ENCODE measurements around the gene RTP5. TPM values are rescaled to one million over a fixed set of nuclear protein-coding genes. Genes with fewer than 3 reads are reported as not detected.

Gene RTP5
- total and polyA plus RNA-seq, 2 of the 8 experiments (the other 6 are each of a cell fraction or from before 2014, with no cell fraction given), result not detected

DNA sequence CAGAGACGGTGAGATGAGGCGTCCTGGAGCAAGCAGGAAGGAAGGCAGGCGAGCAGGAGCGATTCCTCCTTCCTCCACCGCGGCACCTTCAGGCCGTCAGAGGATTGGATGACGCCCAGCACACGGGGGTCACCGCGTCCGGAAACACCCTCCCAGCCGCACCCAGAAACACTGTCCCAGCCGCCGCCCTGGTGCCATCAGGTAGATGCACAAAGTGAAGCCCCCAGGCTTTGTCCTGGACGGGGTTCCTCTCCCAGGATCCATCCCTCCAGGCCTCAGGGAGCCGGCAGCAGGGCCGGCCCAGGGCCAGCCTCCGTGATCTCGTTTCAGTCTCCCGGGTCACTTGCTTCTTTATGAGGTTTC is 31.5 kb downstream of the RTP5 start:
- POLR2A ChIA-PET (ENCODE audit: partially characterized antibody), result no interaction called here
- peak in 1 of 2 experiments; percentile 42 for DNase-seq (ENCODE audit: low read depth in 1 of 2, low spot score in 2 of 2)
- CTCF ChIA-PET (ENCODE audit: partially characterized antibody), result interaction anchor here (0.8 kb wide), 1 partner anchor 91 kb away, joined by 3 read pairs; no protein-coding TSS in a partner anchor
- TF ChIP-seq EZH2 (IDR thresholded peaks at IDR 0.05; ENCODE audit: low read depth, low read length, severe bottlenecking) (no peak), SP1 (IDR thresholded peaks at IDR 0.05; ENCODE audit: low read depth, low read length) (no peak), SAP30 (IDR thresholded peaks at IDR 0.05; ENCODE audit: insufficient read depth, insufficient replicate concordance, low read length) (no peak), CTBP2 (IDR thresholded peaks at IDR 0.05; ENCODE audit: borderline replicate concordance, insufficient read depth, insufficient read length, low read length) (no peak)
- TF ChIP-seq, protein P1, sequence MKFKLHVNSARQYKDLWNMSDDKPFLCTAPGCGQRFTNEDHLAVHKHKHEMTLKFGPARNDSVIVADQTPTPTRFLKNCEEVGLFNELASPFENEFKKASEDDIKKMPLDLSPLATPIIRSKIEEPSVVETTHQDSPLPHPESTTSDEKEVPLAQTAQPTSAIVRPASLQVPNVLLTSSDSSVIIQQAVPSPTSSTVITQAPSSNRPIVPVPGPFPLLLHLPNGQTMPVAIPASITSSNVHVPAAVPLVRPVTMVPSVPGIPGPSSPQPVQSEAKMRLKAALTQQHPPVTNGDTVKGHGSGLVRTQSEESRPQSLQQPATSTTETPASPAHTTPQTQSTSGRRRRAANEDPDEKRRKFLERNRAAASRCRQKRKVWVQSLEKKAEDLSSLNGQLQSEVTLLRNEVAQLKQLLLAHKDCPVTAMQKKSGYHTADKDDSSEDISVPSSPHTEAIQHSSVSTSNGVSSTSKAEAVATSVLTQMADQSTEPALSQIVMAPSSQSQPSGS (IDR thresholded peaks at IDR 0.05; ENCODE audit: low read length), result no peak
- Histone ChIP-seq H2BK5ac (ENCODE audit: low read depth, low read length) (peak overlapping the region; percentile 60; the same call in 1 of the 2 replicates), H3K56ac (replicated peaks; ENCODE audit: insufficient read length, low read depth, low read length) (no peak overlapping the region), H3K79me2 (ENCODE audit: control insufficient read depth in 1 of 2, insufficient read depth in 2 of 2, low read length in 2 of 2) (no peaks in the 10 kb centered on the region), H3K23me2 (ENCODE audit: low read depth, low read length) (peaks cover 14% of the 10 kb centered on the region; the same call in 1 of the 2 replicates), H2BK15ac (ENCODE audit: low read length) (0 out of 2 replicates have a peak overlapping the region, but pooled peaks have one; percentile 61), H3K23ac (ENCODE audit: insufficient read length) (no peak overlapping the region), H2AFZ (ENCODE audit: low read length) (no peak overlapping the region), H2BK120ac (replicated peaks; ENCODE audit: low read depth, low read length) (no peak overlapping the region), H3K4me3 (ENCODE audit: extremely low read depth in 1 of 4, insufficient read depth in 2 of 4, low read depth in 3 of 4, low read length in 4 of 4) (no peak overlapping the region), H3K4ac (replicated peaks; ENCODE audit: insufficient read length, low read depth, low read length) (no peak overlapping the region), H3K36me3 (ENCODE audit: control insufficient read depth in 2 of 4, insufficient read depth in 4 of 4, low read length in 3 of 4) (no peaks in the 10 kb centered on the region; a peak in 1 of 8 replicates), H2BK20ac (ENCODE audit: low read length) (0 out of 2 replicates have a peak overlapping the region, but pooled peaks have one; percentile 32), H3K18ac (ENCODE audit: extremely low read depth, low read length) (peak overlapping the region; percentile 48; the same call in 1 of the 2 replicates), H3K27me3 (replicated peaks in 1 of 4; ENCODE audit: control insufficient read depth in 3 of 4, extremely low read depth in 1 of 4, insufficient read depth in 3 of 4, low read length in 3 of 4) (peaks cover 0 to 2% (median 0%) of the 10 kb centered on the region in 4 experiments; a peak in 2 of 7 replicates), H2BK12ac (ENCODE audit: low read depth, low read length) (0 out of 2 replicates have a peak overlapping the region, but pooled peaks have one; percentile 39), H4K91ac (replicated peaks; ENCODE audit: insufficient read length, low read length) (peak overlapping the region; percentile 86), H2AK5ac (ENCODE audit: low read depth, low read length) (no peak overlapping the region; the same call in 1 of the 2 replicates), H3K9me3 (ENCODE audit: insufficient read depth in 2 of 2, low read depth in 1 of 2, low read length in 1 of 2) (no peaks in the 10 kb centered on the region), H3K27ac (ENCODE audit: low read depth, low read length) (no peak overlapping the region), H3K9ac (replicated peaks in 1 of 4; ENCODE audit: extremely low read depth in 1 of 4, low read depth in 3 of 4, low read length in 3 of 4) (no peak overlapping the region), H4K8ac (ENCODE audit: extremely low read depth, insufficient read depth, low read length) (no peak overlapping the region), H4K20me1 (replicated peaks in 1 of 2; ENCODE audit: control insufficient read depth in 1 of 2, insufficient read depth in 2 of 2, low read length in 2 of 2) (peaks cover 0 to 1% of the 10 kb centered on the region in 2 experiments), H3K79me1 (ENCODE audit: low read depth, low read length) (peaks cover 3% of the 10 kb centered on the region; the same call in 1 of the 2 replicates), H3K4me1 (replicated peaks in 1 of 4; ENCODE audit: control insufficient read depth in 3 of 4, insufficient read depth in 4 of 4, low read length in 3 of 4) (peaks cover 0 to 21% (median 13%) of the 10 kb centered on the region in 4 experiments; a peak in 6 of 7 replicates), H3K4me2 (ENCODE audit: insufficient read depth in 1 of 2, low read depth in 2 of 2, low read length in 2 of 2) (peak overlapping the region in 1 of 2 experiments; percentile 71; a peak in 1 of 4 replicates), H4K5ac (ENCODE audit: insufficient read length, low read depth, low read length) (no peak overlapping the region), H3K14ac (ENCODE audit: insufficient read length) (no peak overlapping the region)
- FAIRE-seq, result no peak
- 84% methylated on average over 21 of the region's 21 CpGs; no CpG with 5 or more reads in 1 of the 2 experiments for WGBS, 2 experiments (ENCODE audit: extremely low coverage in 1 of 2, insufficient coverage in 1 of 2, insufficient read length in 1 of 2, insufficient replicate concordance in 2 of 2, low coverage in 1 of 2, low lambda C conversion rate in 2 of 2, missing lambda C conversion rate in 1 of 2)
